Measurements from ENCODE around the gene CCDC107.

The CCDC107 gene

DNA sequence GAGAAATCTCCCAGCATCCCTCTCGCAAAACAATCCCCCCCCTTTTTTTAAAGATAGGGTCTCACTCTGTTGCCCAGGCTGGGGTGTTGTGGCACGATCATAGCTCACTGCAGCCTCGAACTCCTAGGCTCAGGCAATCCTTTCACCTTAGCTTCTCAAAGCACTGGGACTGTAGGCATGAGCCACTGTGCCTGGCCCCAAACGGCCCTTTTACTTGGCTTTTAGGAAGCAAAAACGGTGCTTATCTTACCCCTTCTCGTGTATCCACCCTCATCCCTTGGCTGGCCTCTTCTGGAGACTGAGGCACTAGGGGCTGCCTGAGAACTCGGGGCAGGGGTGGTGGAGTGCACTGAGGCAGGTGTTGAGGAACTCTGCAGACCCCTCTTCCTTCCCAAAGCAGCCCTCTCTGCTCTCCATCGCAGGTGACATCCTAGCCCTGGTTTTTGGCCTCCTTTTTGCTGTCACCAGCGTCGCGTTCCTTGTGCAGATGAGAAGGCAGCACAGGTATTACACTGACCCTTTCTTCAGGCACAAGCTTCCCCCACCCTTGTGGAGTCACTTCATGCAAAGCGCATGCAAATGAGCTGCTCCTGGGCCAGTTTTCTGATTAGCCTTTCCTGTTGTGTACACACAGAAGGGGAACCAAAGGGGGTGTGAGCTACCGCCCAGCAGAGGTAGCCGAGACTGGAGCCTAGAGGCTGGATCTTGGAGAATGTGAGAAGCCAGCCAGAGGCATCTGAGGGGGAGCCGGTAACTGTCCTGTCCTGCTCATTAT is 22.4 kb downstream of the CCDC107 start:
- TF ChIP-seq, protein P1, sequence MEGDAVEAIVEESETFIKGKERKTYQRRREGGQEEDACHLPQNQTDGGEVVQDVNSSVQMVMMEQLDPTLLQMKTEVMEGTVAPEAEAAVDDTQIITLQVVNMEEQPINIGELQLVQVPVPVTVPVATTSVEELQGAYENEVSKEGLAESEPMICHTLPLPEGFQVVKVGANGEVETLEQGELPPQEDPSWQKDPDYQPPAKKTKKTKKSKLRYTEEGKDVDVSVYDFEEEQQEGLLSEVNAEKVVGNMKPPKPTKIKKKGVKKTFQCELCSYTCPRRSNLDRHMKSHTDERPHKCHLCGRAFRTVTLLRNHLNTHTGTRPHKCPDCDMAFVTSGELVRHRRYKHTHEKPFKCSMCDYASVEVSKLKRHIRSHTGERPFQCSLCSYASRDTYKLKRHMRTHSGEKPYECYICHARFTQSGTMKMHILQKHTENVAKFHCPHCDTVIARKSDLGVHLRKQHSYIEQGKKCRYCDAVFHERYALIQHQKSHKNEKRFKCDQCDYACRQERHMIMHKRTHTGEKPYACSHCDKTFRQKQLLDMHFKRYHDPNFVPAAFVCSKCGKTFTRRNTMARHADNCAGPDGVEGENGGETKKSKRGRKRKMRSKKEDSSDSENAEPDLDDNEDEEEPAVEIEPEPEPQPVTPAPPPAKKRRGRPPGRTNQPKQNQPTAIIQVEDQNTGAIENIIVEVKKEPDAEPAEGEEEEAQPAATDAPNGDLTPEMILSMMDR (IDR thresholded peaks at IDR 0.05; ENCODE audit: low read depth, low read length), result no peak
- no peak overlapping the region for H3K4me3 ChIP-seq (replicated peaks in 1 of 2; ENCODE audit: low read depth in 2 of 2, low read length in 2 of 2)
- DNase-seq (ENCODE audit: low read depth in 2 of 2), result peak; percentile 62 to 67

DNA sequence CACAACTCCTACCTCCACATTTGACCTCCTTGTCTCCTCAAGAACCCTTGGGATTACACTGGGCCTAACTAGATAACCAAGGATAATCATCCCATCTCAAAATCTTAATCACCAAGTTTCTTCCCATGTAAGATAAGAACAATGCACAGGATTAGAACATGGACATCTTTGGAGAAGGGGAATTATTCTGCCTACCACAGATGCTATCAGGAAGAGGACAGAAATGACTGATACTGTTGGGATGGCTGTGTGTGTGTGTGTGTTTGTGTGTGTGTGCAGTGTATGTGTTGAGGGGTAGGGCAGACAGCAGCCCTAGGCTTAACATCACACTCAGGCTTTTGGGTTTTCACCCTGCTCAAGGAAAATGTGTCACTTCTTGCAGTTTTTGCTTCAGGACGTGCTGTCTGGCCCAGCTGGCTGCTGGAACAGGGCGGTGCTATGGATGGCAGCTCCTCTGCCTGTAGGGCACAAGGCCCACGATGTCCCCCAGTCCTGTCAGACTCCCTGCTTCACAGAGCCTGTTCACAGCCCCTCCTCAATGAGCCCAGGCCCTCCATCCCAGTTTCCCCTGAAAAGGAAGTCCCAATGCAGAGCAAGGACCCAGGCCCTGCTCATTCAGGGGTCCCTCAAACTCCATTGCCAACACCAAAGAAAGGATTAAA is 23.4 kb downstream of the CCDC107 start:
- peak; percentile 35 to 42 for DNase-seq (ENCODE audit: low read depth in 2 of 2)
- TF ChIP-seq, protein P1 (IDR thresholded peaks at IDR 0.05; ENCODE audit: low read depth, low read length), result no peak
- no peak overlapping the region for H3K4me3 ChIP-seq (replicated peaks in 1 of 2; ENCODE audit: low read depth in 2 of 2, low read length in 2 of 2)

DNA sequence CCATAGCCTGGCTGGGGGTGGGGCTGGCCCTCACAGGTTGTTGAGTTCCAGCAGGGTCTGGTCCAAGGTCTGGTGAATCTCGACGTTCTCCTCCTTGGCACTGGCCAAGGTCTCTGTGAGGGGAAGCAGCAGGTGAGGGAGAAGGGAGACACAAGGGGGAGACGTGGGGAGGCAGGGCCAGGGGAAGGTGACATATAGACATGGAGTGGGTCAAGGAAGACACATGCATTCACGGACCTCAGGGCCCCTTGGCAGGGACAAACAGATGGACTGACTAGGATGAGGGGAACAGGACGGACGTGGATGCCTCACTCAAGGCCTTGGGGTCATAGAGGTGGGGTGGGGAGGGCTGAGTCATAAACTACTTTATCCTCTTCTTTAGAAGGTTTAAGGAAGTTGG is 24.0 kb downstream of the CCDC107 start:
- peak in 1 of 2 donors; percentile 28 for DNase-seq (ENCODE audit: low read depth in 2 of 2)
- TF ChIP-seq, protein P1 (IDR thresholded peaks at IDR 0.05; ENCODE audit: low read depth, low read length), result no peak
- H3K4me3 ChIP-seq (replicated peaks in 1 of 2; ENCODE audit: low read depth in 2 of 2, low read length in 2 of 2), result no peak overlapping the region

DNA sequence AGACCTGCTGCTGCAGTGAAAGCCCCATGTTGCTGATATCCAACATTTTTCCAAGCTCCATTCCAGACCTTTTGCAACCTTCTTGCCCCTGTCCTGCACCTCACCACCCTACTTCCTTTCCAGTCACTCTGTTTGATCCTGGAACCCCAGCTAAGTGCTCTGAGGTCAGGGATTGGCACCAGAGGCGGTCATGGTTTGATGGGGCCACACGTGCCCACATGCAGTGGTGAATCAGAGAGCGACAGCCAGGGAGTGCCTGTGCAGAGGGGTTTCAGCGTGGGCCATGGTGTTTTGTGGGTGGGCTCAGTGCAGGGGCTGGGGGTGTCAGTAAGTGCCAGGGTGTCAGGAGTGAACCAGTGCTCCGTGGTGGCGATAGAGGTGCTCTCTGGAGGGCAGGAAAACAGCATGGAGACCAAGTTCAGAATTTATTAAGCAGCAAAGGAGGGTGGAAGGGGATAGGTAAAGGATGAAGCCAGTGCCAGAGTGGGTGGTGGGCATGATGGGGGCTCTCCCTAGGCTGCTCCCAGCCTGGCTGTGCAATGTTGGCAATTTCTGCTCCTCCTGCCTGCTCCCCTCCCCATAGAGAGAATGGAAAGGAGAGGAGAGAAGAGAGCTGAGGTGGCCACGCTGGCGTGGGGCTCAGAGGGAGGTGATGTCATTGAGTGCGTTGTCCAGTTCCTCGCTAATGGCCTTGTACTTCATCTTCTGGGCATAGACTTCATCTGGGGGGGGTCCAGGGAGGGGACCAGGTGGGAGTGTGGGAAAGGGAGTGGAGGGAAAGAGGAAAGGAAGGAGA is 24.6 kb downstream of the CCDC107 start:
- TF ChIP-seq, protein P1 (IDR thresholded peaks at IDR 0.05; ENCODE audit: low read depth, low read length), result no peak
- DNase-seq (ENCODE audit: low read depth in 2 of 2), result no peak
- no peak overlapping the region for H3K4me3 ChIP-seq (replicated peaks in 1 of 2; ENCODE audit: low read depth in 2 of 2, low read length in 2 of 2)

DNA sequence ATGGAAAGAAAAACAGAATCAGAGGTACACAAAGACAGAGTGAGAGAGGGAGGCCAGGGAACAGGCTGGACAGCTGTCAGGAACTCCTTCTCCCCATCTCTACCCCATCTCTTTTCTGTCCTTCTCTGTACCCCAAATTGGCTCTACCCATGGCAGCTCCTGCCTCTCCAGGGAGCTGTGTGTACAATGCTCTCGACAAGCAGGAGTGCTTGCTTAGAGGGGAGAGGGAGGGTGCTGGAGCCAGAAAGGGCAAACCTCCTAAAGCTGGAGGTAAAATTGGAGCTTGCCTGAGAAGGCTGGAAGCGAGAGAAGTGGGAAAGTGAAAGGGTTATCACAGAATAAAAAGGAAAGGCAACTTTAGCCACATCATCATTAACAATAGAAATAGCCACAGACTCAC is 25.2 kb downstream of the CCDC107 start:
- no peak for DNase-seq (ENCODE audit: low read depth in 2 of 2)
- no peak overlapping the region for H3K4me3 ChIP-seq (replicated peaks in 1 of 2; ENCODE audit: low read depth in 2 of 2, low read length in 2 of 2)
- TF ChIP-seq, protein P1 (IDR thresholded peaks at IDR 0.05; ENCODE audit: low read depth, low read length), result no peak

DNA sequence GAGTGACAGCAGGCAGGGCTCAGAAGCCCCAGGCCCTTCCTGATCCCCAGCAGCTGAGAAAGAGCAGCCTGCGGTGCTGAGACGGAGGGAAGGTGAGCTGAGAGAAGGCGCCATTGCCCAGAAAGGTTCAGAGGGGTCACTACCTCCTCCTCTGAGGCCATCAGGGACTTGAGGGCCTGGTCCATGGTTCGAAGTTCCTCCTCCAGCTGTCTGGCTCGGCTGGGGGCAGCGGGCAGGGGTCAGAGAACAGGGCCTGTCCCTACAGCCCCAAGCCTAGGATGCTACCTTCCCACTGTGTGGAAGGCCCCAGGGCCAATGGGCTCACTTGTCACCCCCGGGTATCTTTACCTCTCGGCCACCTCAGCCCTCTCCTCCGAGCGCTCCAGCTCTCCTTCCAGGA is 26.8 kb downstream of the CCDC107 start:
- no peak overlapping the region for H3K4me3 ChIP-seq (replicated peaks in 1 of 2; ENCODE audit: low read depth in 2 of 2, low read length in 2 of 2)
- TF ChIP-seq, protein P1 (IDR thresholded peaks at IDR 0.05; ENCODE audit: low read depth, low read length), result no peak

More for the DNA sequence above, 26.8 kb downstream of the CCDC107 start:
- DNase-seq (ENCODE audit: low read depth in 2 of 2), result no peak

All from cardiac fibroblast (primary cell).